ENCODE measurements around the gene CTNS.

CTNS gene

DNA sequence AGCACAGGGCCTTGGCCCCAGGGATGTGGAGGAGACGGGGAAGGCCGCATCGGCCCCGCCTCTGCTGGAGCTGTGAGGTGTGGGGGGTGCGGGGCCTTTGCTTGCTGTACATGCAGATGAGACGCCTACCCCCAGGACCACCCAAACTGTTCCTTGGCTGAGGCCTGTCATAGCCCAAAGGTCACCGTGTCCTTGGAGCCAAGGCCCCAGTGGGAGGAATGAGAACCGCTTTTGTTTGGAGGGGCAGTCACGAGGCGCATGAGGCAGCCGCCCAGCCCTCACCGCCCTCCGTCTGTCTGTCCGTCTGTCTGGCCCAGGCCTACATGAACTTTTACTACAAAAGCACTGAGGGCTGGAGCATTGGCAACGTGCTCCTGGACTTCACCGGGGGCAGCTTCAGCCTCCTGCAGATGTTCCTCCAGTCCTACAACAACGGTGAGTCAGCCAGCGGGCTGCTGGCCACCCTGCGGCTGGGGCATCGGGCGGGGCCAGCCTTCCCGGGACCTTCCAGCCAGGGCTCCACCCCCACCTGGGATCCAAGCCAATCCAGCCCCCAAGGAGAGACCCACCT lies 23.1 kb downstream of the CTNS start:
- peak; percentile 47 for DNase-seq

DNA sequence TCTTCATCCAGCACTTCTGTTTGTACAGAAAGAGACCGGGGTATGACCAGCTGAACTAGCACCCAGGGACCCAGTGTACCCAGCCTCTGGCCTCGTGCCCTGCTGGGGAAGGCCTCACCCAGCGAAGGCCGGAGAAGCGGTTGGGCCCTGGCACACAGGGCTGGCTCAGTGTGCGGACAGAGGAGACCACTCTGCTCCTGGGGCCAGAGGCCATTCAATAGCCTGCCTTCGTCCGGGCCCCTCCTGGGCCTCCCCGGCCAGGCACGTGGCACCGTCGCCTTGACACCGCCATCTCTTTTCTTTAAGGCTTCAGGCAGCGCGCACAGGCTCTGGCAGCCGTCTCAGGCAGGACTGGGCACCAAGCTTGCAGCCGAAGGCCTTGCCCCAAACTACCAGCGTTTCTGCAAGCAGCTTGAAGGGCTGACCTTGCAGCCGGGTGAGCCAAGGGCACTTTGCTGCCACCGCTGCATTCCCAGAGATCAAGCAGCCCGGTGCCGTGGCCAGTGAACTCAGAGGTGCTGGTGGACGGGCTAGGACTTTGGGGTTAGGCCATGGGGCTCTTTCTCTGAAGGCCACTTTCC lies 23.8 kb downstream of the CTNS start:
- DNase-seq, result no peak

DNA sequence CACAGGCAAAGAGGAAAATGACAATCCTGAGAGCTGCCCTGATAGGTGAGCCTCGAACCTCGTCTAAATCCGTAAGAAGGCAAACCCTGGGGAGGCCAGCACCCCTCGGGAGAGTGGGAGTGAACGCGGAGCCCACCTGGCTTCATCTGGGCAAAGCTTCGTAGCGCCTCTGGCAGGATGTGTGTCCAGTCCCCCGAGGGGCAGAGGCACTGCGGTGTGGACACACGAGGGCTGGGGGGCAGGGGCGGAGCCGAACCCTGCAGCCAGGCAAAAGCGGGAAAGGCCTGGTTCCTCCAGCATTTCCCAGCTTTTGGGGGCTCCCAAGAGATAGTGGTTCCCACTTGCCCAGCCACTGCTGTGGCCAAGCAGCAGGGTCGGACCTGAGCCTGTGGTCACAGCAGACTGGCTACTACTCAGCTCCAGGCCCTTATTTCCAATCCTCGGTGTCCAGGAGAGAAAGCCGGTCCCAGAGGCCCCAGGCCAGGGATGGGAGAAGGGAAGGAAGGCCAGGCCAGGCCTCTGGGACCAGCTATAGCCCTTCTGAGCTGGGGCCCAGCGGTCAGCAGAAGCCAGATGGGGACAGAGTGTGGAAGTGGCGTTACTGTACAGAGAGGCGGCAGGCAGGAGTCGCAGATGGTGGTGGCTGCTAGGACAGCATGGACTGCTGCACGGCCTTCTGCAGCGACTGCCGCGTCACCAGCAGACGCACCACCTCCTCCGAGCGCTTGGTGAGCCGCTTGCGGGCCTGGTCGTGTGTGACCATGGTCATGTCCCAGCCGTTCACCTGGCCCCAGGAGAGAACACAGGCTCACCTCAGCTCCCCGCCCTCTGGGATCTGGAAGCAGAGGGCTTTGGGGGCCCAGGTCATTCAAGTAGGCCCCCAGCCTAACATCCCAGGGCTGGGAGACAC lies 26.8 kb downstream of the CTNS start:
- no peak for DNase-seq

DNA sequence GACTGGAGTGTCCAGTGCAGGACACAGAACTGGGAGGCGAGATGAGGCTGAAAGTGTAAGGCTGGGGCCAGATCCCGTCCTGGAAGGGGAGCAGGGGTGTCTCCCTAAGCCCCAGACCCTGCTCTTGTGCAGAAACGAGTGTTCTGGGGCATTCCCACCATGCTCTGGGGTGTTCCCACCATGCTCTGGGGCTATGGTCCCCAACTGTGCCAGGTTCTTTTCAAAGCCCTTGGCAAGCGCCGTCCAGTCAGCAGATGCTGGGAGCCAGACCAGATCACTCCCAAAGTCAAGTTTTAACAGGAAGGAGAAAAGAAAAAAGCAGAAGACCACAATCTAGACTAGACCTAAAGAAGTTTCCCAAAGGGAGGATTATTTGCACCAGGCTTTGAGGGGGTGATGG lies 29.3 kb downstream of the CTNS start:
- DNase-seq, result no peak

DNA sequence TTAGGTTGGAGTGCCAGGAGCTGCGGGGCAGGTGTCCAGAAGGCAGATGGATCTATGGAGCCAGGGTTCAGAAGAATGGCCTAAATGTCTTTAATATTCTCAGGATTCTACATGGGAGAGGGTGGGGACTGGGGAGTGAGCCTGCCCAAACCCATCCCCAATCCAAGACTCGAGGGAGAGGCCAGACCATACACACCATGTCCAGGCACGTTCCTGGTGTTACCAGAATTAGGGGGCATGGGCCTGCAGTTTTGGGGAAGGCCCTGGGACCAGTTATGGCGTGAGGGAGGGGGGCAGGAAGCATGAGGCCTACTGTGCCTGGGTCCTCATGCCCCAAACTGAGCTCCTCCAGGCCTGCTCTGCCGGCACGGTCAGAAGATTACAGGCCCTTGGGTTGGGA lies 30.0 kb downstream of the CTNS start:
- no peak for DNase-seq

DNA sequence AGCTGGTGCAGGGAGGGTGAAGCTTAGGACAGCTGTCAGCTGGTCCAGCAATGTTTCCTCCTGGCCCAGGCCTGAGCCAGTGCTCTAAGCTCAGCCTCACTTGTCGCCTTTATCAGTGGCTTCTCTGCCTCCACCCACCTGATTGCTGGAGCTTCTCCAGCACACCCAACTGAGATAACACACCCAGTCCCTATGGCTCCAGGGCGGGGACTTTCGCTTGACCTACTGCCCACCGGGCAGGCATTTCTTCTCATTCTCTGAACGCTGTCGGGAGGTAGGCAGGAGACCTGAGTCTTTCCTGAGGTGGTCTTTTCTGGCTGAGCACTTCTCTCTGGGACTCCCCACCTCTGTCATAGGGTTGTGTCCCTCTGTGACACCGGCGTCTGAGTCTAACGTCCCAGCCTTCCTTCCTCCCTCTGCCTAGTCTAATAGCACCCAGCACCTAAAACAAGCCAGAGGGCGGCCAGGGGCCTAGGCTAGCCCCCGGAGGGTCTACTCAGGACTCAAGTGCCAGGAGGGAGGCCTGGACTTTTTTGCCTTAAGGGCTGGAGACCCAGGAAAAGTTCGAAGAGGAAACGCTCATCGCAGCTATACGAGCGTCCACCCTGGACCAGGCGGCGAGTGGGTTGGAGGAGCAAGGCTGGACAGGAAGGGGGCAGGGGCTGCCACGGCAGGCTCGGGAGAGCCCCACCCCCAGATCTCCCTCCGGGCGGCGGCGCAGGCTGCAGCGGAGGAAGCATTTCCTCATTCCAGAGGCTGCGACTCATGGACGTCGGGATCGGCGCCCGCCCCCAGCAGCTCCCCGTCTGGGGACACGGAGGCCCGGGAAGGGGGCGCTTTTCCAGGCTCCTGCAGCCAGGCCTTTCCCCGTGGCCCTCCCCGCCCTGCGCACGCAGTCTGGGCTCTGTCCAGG lies 31.1 kb downstream of the CTNS start:
- DNase-seq, result peak; percentile 91

DNA sequence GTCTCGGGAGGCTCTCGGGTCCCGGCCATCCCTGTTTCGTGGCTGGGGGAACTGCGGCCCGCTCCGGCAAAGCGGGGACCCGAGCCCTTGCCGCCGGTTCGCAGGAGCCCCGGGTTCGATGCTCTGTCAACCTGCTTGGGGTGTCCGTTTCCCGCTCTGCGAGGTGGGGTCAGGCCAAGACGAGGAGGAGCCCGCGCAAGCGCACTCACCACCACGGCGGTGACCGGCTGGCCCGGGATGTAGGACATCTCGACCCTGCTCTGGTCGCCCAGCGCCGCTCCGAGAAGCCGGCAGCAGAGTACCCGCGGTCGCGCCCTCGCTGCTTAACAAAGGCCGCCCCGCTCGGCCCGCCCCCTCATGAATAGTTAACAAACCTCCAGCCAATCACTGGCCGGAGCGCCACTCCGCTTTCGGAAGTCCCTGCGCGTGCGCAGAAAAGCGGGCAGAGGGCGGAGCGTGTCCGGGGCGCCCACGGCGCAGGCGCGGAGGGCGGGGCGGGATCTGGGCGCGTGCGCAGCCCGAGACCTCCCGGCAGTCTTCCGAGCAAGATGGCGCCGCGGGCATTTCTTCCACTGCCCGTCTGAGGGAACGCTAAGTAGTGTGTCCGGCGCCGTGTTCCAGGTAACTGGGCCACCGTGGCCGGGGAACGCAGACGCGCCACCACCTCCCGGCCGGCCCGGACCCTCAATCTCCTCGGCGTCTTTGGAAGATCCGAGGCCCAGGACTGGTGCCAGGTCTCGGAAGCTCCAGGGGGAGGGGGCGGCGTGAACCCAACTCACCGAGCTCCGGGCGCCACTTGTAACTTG lies 31.9 kb downstream of the CTNS start, which contains the start of the genes EMC6 and TAX1BP3:
TSS of gene EMC6 (plus strand) at position 534 of the 806 bp plus-strand sequence. CDS start 335 bp downstream, outside the sequence.
TSS of gene TAX1BP3 (minus strand) at position 300 of the 806 bp plus-strand sequence. CDS start at position 248, 52 bp downstream.
- DNase-seq, result peak; percentile 96

DNA sequence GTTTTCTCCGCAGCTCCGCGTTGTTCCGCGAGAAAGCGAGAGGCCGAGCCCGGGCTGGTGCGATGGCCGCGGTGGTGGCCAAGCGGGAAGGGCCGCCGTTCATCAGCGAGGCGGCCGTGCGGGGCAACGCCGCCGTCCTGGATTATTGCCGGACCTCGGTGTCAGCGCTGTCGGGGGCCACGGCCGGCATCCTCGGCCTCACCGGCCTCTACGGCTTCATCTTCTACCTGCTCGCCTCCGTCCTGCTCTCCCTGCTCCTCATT lies 32.5 kb downstream of the CTNS start:
- DNase-seq, result no peak

DNA sequence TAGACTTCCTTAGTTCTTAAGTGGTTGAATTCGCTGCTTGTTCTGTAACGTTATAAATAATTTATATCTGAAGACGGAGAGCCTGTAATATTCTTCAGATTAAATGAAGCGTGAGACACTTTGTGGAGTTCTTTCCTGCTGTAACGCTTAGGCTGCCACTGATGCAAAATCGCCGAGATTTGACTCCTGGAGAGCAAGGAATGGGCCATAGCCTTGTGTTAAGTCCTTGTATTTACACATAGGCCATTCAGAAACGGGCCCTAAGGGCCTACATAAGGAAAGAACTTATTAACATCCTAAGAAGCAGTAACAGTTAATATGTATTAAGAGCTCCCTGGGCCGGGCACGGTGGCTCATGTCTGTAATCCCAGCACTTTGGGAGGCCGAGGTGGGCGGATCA lies 33.0 kb downstream of the CTNS start:
- no peak for DNase-seq

DNA sequence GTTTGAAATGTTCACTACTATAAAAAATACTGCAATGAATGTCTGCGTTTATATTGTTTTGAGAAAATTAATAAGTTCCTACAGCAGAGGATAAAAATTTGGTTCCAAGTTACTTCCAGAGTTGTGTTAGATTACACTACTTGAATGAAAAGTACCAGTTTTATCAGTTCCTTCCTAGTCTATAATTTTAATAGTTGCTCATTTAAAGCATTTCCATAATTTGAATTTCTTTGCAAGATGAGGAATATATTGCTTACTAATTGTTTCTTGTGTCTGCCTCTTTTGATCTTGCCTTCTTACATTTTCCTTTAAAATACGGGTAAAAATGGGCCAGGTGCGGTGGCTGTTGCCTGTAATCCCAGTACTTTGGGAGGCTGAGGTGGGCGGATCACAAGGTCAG lies 36.0 kb downstream of the CTNS start:
- no peak for DNase-seq

DNA sequence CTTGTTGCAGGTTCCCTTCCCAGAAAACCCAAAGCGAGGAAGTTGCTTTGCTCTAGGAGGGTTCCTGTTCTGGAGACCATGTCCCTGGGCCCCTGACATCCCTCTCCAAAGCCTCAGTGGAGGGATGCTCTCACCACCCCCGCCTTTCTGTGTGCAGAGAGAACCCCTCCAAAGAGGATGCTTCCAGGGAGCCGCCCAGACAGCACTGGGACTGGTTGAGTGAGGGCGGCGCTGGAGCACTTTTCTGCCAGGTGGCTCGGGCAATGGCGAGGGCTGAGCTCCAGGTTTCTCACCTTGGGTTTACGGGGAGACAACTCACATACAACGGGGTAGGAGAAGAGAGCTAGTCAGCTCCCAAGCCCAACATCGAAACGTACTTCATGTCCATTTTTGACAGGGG lies 39.3 kb downstream of the CTNS start:
- DNase-seq, result no peak

DNA sequence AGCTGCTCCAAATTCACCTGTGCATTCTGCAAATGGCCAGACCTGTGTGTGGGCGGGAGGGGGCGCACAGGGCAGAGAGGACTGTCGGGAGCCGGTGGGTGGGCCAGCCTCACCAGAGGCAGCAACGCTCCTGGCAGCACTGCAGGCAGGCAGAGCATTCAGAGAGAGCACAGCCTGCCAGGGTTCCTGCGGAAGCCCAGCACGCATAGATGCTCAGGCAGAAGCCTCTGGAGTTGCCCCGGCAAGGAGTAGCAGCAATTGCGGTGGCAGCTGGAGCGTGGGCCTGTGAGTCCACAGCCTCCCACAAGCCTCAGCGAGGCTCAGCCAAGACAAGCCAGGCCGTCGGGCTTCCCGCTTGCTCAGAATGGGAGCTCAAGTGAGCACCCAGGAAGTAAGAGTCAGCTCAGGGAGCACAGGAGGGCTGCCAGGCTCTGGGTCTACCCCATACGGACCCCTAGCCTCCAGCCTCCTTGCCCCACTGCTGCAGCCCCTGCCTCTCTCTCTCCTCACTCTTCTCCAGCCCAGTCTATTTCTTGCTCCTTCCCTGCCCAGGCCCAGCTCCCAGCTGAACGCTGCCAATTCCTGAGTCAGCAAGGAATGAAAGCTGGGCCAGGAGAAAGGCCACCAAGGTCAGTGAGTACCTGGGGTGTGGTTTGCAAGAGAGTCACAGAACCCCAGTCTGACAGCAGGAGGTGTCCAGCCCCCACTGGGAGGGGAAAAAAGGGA lies 41.7 kb downstream of the CTNS start:
- DNase-seq, result no peak

DNA sequence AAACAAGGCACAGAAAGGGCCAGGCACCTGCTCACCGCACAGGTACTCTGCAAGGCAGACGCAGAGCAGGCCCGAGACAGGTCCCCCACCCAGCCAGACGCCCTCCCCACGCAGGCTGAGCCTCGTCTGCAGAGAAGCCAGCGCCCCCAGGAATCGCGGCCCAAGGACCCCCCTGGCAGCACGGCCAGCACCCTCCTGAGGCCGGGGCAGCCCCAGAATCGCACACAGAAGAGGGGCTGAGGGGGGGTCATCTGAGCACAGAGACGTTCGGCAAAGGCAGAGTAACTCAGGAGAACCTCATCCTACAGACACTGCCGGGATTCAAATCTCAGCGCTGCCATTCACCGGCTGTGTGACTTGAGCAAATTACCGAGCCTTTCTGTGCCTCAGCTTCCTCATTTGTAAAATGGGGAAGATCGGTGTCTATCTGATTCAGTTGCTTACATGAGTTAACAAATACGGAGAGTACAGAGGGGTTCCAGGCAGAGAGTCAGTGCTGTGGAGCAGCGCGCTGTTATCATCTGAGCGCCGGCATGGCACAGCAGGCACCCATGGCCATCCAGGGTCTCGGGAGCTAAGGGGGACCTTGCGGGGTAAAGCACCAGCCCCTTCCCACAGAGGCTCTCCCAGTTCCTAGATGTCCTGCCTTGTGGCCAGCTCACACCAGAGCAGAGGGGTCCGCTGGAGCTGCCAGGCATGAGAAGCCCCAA lies 42.4 kb downstream of the CTNS start:
- no peak for DNase-seq

DNA sequence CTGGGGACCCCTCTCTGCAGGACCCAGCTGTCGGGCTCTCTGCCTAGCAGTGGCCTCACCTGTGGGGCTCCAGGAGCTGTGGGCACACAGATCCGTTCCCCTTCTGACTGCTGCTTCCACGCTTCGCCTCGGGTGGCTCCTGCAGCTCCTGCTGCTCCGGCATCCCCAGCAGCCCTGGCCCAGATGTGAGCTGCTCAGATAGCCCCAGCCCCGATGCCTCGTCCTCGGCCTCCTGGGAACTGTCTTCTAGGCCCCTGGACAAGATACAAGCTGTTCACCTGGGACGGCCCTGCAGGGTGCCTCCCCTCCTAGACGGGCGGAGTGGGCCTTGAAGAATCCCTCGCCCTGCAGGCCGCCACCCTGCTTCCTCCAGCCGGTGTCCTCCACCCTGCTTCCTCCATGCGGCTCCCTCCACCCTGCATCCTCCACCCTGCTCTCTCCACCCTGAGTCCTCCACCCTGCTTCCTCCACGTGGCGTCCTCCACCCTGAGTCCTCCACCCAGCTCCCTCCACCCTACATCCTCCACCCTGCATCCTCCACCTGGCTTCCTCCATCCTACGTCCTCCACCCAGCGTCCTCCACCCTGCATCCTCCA lies 43.1 kb downstream of the CTNS start:
- DNase-seq, result no peak

DNA sequence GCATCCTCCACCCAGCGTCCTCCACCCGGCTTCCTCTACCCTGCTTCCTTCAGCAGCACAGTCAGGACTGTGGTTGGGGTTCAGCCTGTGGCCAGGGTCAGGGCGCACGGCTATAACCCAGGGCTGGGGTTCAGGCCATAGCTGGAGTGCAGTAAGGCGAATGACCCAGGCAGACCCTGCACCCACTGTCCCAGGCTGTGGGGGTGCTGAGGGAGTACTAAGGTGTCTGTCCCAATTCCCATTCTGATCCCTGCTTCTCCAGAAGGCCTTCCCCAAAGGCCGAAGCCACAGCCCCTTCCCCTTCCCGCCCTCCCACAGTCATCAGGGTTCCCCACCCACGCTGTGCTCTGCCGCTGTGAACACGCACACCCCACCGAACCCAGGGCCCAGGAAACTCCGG lies 44.5 kb downstream of the CTNS start:
- DNase-seq, result no peak

DNA sequence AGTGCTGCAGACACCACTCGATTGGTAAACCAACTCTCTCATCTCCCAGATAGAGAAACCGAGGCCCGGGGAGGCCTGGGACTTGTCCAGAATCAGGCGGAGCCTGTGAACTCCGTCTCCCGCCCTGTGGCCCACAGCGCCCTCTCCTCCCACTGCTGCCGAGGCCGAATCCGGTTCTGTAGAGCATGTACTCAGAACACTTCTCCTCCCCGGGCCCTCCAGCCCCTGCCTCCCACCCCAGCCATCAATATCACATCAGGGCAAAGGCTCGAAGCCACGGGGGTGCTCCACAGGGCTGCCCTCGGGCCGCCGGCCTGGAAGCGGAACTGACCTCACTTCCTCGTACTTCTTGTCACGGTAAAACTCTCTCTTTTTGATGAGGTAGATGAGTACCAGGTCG lies 45.0 kb downstream of the CTNS start:
- DNase-seq, result no peak

DNA sequence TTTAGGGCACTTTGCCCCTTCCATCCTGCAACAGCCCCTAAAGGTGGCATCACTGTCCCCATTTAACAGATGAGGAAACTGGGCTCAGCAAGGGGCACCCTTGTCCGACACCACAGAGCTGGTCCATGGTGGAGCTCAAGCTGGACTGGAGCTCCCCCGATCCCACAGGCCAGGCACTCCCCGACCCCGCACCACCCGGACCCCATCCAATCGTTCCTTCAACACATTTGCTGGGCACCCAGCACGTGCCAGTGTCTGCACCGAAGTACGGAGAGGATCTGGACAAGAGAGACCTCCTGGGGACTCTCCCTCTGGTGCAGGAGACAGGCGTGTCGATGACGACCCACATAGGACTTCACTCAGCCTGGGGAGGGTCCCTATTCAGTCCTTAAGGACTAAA lies 45.5 kb downstream of the CTNS start:
- no peak for DNase-seq

DNA sequence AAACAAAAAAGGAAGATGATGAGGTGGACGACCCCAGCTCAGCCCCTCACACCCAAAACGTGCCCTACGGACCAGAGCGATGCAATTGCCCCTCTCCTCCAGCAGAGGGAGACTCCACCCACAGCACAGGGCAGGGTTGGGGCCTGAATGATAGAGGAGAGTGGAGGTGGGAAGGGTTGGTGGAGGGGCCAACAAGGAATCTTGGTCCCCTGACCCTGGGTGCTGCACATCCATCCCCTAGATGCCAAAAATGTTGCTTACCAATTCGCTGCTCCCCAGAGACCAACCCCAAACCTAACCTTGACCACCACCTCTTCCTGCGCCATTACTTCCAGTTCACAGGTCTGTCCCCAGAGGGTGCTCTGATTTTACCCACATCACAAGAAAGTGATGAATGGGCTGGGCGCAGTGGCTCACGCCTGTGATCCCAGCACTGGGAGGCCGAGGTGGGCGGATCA lies 46.5 kb downstream of the CTNS start:
- no peak for DNase-seq

DNA sequence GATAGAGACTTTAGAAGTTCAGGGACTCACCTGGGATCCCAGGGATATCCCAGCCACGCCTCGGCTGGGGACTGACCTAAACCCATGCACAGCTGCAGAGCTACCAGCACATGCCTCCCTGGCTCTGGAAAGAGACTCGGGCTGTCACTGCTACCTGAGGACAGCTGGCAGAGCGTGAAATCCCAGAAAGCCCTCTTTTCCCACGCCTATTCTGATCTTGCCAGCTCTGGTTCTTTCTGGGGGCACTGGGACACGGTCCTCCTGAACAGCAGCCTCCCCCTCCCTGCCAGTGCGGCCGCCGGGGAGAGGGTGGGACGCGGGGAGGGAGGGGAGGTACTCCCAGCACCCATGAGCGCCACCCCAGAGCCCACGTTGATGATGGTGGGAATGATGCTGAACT lies 48.6 kb downstream of the CTNS start:
- DNase-seq, result no peak

DNA sequence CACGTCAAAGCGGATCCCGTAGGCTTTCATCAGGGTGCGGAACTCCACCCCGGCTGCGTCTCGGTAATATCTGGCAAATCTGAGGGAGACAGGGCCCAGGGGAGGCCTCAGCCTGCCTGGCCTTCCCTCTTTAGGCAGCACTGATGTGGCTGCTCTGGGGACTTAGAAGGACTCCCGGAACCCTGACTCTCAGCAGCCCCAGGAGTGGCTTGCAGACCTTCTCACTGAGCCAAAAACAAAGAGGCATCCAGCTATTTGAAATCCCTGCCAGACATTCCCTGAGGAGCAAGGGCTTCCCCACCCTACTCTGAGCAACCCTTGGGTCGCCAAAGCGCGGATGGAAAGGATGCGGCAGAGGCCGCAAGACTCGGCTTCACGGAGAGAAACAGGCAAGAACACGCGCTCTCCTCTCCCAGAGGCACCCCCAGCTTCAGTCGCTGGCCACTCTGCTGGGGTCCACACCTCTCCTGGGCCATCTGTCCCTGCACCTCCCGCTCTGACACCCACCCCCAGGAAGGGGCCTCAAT lies 51.5 kb downstream of the CTNS start:
- no peak for DNase-seq

Measured in amniotic stem cell (primary cell).